ENCODE results near the gene ATP2B2. TPM values are rescaled to one million over a fixed set of nuclear protein-coding genes. Genes with fewer than 3 reads are reported as not detected.

The ATP2B2 gene
- total RNA-seq, 1 experiment from 2014 or later: not detected

- peak; percentile 43 for DNase-seq (ENCODE audit: low read depth)
These were observed 161.0 kb downstream of the ATP2B2 start for GRCh38 chr3:10344147-10344943.

- DNase-seq (ENCODE audit: low read depth): no peak
These were observed 161.9 kb downstream of the ATP2B2 start for GRCh38 chr3:10343526-10343925.

DNA sequence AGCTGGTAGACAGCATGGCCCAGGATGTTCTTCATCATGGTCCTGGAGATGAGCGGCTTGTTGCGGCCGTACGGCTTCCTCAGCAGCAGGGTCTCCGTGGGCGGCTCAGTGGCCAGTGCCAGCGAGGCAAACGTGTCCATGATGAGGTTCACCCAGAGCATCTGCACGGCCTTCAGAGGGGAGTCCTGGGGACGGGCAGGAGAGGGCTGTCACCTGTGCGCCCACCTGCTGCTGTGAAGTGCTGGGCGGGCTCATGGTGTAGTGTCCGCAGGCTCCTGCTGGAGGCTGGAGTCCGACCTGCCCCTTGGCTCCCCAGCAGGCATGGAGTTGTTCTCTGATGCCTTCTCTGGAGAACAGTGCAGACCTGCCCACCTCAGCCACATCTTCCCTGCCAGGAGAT, 162.6 kb downstream of the ATP2B2 start:
- no peak for DNase-seq (ENCODE audit: low read depth)

GRCh38 chr3:10341901-10342398, 163.4 kb downstream of the ATP2B2 start:
- no peak for DNase-seq (ENCODE audit: low read depth)

DNA sequence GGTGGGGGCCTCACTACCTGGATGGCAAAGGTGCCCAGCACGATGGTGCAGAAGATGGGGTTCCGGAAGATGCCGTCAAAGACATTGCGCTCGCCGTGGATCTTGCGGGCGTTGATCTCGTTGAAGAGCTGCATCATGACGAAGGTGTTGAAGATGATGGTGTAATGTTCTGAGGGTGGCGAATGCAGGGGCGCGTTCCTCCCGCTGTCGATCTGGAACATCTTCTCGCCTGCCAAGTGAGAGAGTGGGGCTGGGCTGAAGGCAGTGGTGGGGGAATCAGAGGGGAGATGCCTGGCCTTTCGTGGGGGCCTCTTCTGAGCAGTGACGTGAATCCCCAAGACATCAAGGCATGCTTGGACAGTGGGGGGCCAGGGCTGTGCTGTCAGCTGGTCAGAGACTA, 164.9 kb downstream of the ATP2B2 start:
- no peak for DNase-seq (ENCODE audit: low read depth)

- no peak for DNase-seq (ENCODE audit: low read depth)
These were observed 165.3 kb downstream of the ATP2B2 start for GRCh38 chr3:10340046-10340445.

DNA sequence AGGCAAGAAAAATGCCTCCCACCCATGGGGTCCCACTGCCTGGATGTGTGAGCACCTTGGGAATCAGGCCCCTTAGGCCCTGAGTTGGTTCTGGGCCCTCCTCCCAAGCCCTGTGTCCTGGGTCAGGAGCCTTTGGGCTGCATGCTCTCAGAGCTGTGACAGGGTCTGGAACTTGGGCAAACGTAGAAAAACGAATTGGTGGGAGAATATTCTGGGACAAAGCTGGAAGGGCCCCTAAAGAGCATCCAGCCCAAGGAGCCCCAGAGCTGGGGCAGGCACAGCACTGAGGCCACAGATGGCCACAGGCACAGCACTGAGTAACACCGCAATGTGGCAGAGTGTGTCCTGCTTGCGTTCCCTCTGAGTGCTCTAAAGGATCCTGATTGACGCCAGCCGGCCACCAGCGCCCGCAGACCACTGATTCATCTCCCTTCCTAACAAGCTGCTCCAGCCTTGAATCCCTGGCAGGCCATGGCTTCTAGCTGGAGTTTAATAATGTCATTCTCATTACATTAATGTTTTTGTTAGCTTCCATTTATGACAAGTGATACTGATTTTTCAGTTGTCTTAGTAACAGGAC, 165.9 kb downstream of the ATP2B2 start:
- no peak for DNase-seq (ENCODE audit: low read depth)

- no peak for DNase-seq (ENCODE audit: low read depth)
These were observed 166.6 kb downstream of the ATP2B2 start for GRCh38 chr3:10338591-10339353.

- no peak for DNase-seq (ENCODE audit: low read depth)
These were observed 167.3 kb downstream of the ATP2B2 start for GRCh38 chr3:10338164-10338470.

- DNase-seq (ENCODE audit: low read depth): no peak
These were observed 167.8 kb downstream of the ATP2B2 start for GRCh38 chr3:10337323-10338163.

GRCh38 chr3:10336761-10337160, 168.6 kb downstream of the ATP2B2 start:
- no peak for DNase-seq (ENCODE audit: low read depth)

- DNase-seq (ENCODE audit: low read depth): no peak
These were observed 169.3 kb downstream of the ATP2B2 start for GRCh38 chr3:10335871-10336622.

- no peak for DNase-seq (ENCODE audit: low read depth)
These were observed 170.1 kb downstream of the ATP2B2 start for GRCh38 chr3:10335190-10335738.

- peak; percentile 44 for DNase-seq (ENCODE audit: low read depth)
These were observed 170.9 kb downstream of the ATP2B2 start for GRCh38 chr3:10334459-10334858.

- DNase-seq (ENCODE audit: low read depth): no peak
These were observed 171.3 kb downstream of the ATP2B2 start for GRCh38 chr3:10334042-10334441.

GRCh38 chr3:10333349-10333650, 172.1 kb downstream of the ATP2B2 start:
- no peak for DNase-seq (ENCODE audit: low read depth)

DNA sequence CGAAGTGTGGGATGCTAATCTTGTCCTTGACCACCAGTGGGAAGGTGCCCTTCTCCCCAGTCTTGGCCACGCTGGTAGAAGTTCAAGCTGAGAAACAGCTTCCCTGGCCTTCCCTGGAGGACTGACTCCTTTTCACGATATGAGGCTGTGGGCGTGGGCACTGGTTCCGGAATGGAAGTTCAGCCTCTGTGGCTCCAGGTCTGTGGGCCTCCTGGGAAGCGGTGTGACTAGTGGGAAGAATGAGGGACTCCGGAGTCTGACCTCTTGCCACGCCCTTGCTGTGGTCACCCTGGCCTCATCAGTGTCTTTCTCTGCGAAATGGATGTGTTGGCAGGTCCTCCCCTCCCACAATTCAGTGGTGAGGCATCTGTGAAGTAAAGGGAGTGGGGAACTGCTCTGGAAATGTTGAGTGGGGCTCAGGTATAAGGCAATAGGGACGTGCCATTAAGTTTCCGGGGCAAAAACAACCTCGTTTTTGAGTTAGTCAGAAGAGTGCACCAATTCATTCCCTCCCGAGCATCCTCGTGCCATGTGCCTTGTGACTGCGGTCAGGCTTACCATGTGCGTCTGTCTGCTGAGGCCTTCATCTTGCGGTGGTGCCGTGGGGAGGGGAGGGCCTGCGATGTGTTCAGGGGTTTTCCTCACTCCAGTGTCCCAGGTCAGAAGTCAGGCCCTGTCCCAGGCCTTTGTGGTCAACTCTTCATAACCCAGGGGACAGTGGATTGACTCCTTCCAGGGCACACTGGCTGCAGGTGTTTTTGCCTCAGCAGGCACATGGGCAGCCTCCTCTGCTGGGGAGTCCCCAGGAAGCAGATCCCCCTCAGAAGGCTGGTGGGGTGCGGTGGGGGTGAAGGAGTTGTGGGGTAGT, 172.7 kb downstream of the ATP2B2 start:
- DNase-seq (ENCODE audit: low read depth): no peak

- no peak for DNase-seq (ENCODE audit: low read depth)
These were observed 174.1 kb downstream of the ATP2B2 start for GRCh38 chr3:10331320-10331719.

DNA sequence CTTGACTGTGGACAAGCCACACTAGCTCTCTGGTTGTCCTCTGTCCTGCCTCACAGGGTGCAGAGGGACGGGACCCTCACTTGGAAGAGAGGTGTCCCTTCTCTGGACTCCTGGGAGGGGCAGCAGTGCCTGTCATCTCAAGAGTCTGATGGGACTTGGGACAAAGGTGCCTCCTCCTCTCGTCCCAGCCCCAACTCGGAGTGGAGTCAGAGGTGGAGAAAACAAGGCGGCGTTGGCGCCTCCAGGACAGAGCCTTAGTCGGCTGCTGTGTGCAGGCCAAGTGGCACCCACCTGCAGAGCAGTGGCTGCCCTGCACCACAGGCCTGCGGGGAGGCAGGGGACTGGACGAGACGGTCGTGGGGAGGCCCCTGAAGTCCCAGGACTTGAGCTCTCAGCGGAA, 175.1 kb downstream of the ATP2B2 start:
- no peak for DNase-seq (ENCODE audit: low read depth)

DNA sequence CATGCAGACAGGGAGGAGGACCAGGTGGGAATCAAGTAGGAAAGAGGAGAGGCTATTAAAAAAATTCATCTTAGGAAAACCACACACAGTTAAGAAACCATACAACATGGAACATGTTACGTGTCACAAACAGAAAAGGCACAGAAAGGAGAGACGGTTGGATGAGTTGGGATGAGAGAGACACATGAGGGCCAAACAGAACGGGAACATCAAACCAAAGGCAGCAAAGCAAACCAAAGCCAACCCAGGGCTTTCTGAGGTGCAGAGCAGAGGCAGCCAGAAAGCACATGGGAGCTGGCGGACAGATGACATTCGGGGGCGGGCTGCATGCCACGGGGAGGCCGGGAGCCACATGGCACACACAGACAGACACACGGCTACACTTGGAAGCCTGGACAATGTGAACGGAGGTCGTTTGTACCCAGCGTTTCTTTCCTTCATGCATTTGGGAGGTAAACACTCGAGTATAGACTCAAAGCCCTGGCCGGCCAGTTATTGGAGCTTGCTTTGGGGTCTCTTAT, 175.8 kb downstream of the ATP2B2 start:
- no peak for DNase-seq (ENCODE audit: low read depth)
